Right cardiac atrium (tissue), 5 donors: ENCODE results near the gene ADGB. TPM values are rescaled to one million over a fixed set of nuclear protein-coding genes. Genes with fewer than 3 reads are reported as not detected.
"Not testable (repeated sequence)": the region's sequence is repeated elsewhere in the genome, so short reads cannot be mapped to it uniquely, and the experiment has no call there.

Experiments used
- ATAC-seq, 2 donors: fragments of 200-7000 bp; cut with Tn5 transposase; one replicate each; pipeline versions ENCODE4 v1.8.0 to v1.9.1; 2020; ENCODE audit warnings: moderate library complexity in 2 of 2, mild to moderate bottlenecking in 1 of 2
- DNase-seq, 3 donors: peaks; one replicate each; pipeline ENCODE4 v3.0.0-alpha.2; 2020
- H3K27ac ChIP-seq: one replicate; pipeline ENCODE4 v1.5.1; 2013; ENCODE audit warnings: mild to moderate bottlenecking, low read length, control low read depth, moderate library complexity
- H3K27me3 ChIP-seq: one replicate; pipeline ENCODE4 v1.6.1; 2013; ENCODE audit not compliant: control insufficient read depth, insufficient read depth
- H3K4me1 ChIP-seq: one replicate; pipeline ENCODE4 v1.6.1; 2013; ENCODE audit warnings: low read length; ENCODE audit not compliant: control insufficient read depth, insufficient read depth
- H3K4me3 ChIP-seq: one replicate; pipeline ENCODE4 v1.5.1; 2013; ENCODE audit warnings: low read length, control low read depth
- H3K9me3 ChIP-seq: one replicate; pipeline ENCODE4 v1.6.1; 2013; ENCODE audit warnings: low read length; ENCODE audit not compliant: control insufficient read depth
- WGBS: extraction: QIAGEN DNeasy Blood & Tissue Kit; methylation state at CpG from one replicate; pipeline ENCODE4 v1.1.7; 2013; 5-methylcytosine and 5-hydroxymethylcytosine counted together
- intact Hi-C, 4 donors: fragments of 100-400 bp; cut with DNase I; formaldehyde crosslinking; loops; one replicate each; pipeline versions ENCODE4 v1.11.0 to v1.14.0; 2022 to 2023
- polyA plus RNA-seq: library from polyadenylated mRNA; stranded (reverse); fragments of 200-250 nt; gene quantifications from one replicate; pipeline ENCODE4 v1.2.3, GENCODE V29; 2013
- total RNA-seq, 4 donors: library from RNA; stranded (reverse); fragmentation: NEBNext Ultra II Directional; extraction: Animal tissue kit (Norgen Biotek cat#: 25700); gene quantifications; one replicate each; pipeline ENCODE4 v1.2.1, GENCODE V29; 2021
- donor health status: healthy with polysubstance abuse.
- donor health status: DM: no; HTN: yes; CAD: no.
- donor health status: DM: no; HTN: no; CAD: no.
- donor health status: DM: no; HTN: yes; CAD: no; lungs with severe emphysema.
- donor health status: DM: yes; HTN: yes; CAD: no.

The ADGB gene
- total and polyA plus RNA-seq, 5 donors, result not detected

DNA sequence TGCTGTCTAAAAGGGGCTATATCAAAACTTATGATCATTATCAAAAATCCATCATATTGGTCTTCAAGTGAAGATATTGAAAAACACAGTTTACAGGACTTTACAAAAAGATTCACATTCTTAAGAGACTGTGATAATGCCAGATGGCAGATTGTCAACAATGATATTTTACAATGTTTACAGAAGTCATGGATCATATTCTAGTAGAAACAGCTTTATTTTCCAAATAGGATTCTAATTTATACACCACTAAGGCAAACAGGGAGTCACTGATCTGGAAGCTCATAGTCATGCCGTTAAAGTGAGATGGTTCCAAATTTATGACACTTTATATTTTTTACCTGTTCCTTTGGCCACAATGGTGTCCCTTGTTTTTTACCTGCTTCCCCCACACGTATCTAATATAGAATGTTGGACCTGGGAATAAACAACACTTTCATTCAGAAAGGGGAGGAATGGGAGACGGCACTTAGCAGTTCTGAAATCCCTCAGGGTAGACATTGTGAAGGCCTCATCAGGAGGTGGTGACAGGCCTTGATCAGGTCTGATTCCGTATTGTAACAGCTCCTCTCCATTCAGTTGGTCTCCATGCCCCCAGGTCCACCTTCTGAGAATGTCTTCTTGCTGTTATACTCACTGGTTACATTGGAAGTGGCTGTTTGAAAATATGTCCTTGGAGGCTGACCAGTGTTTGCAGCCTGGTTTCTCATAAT lies 228.6 kb downstream of the ADGB start:
- Histone ChIP-seq H3K9me3 (no peaks in the 10 kb centered on the region), H3K4me3 (no peak overlapping the region), H3K27ac (no peak overlapping the region), H3K4me1 (no peaks in the 10 kb centered on the region), H3K27me3 (no peaks in the 10 kb centered on the region)
- 64% methylated on average over 4 of the region's 4 CpGs for WGBS
- ATAC-seq, result no peak
- DNase-seq, result no peak
- intact Hi-C loops, result no loop called here

GRCh38 chr6:146829792-146830565 lies 231.2 kb downstream of the ADGB start:
- ATAC-seq (no peak), DNase-seq (no peak)
- intact Hi-C loops, result no loop called here
- H3K4me1 ChIP-seq, result no peaks in the 10 kb centered on the region
- H3K27me3 ChIP-seq, result no peaks in the 10 kb centered on the region
- no peaks in the 10 kb centered on the region for H3K9me3 ChIP-seq
- no peak overlapping the region for H3K27ac ChIP-seq
- 98% methylated on average over 1 of the region's 1 CpG for WGBS
- no peak overlapping the region for H3K4me3 ChIP-seq

DNA sequence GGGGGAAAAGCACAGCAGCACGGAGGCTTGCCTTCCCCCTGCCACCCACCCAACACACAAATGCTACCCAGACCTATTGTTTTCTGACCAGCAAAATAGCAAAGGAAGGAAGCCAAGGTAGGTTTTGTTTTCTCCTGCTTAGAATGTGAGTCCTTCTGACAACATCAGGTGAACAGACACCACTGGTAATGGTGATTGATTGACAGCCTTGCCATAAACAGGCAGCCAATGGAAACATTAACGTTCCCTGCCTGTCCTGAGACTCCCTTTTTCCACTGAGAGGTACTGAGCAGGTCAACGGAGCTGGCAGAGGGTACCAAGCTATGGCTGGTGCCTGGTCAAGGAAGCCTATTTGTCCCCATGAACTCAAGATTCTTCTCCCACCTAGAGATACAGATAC lies 234.4 kb downstream of the ADGB start:
- no peak overlapping the region for H3K4me3 ChIP-seq
- no peaks in the 10 kb centered on the region for H3K27me3 ChIP-seq
- no peaks in the 10 kb centered on the region for H3K9me3 ChIP-seq
- no peak for ATAC-seq
- no peak for DNase-seq
- H3K4me1 ChIP-seq, result no peaks in the 10 kb centered on the region
- 73% methylated on average over 3 of the region's 3 CpGs for WGBS
- intact Hi-C loops, result no loop called here
- no peak overlapping the region for H3K27ac ChIP-seq

DNA sequence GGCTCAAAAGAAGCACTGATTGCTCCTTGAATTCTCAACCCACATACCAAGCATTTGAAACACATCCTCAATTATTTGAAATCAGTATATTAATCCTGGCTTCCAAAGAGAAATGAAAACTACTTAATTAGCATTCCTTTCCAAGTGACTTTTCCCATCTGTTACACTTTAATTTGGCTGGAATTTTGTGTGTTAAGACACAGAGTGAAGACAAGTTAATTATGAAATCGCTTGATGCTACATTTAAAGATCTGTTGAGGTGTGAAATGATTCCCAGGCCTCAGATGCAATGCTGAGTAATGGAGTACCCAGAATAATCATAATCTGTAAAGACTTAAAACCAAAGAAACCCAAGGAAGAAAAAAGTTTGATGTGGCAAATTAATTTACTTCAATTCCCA lies 241.4 kb downstream of the ADGB start:
- ATAC-seq, result no peak
- DNase-seq, result no peak
- Histone ChIP-seq H3K9me3 (no peaks in the 10 kb centered on the region), H3K27me3 (no peaks in the 10 kb centered on the region), H3K27ac (no peak overlapping the region), H3K4me3 (no peak overlapping the region), H3K4me1 (no peaks in the 10 kb centered on the region)
- intact Hi-C loops, result no loop called here
- WGBS, result 58% methylated on average over 1 of the region's 1 CpG

GRCh38 chr6:146840641-146841040 lies 241.9 kb downstream of the ADGB start:
- DNase-seq (no peak), ATAC-seq (no peak)
- Histone ChIP-seq H3K27ac (no peak overlapping the region), H3K27me3 (no peaks in the 10 kb centered on the region), H3K4me1 (no peaks in the 10 kb centered on the region), H3K4me3 (no peak overlapping the region), H3K9me3 (no peaks in the 10 kb centered on the region)
- intact Hi-C loops, result no loop called here
- 90% methylated on average over 3 of the region's 3 CpGs for WGBS

GRCh38 chr6:146847426-146847825 lies 248.7 kb downstream of the ADGB start:
- H3K4me1 ChIP-seq, result no peaks in the 10 kb centered on the region
- no peak overlapping the region for H3K27ac ChIP-seq
- H3K9me3 ChIP-seq, result no peaks in the 10 kb centered on the region
- H3K4me3 ChIP-seq, result no peak overlapping the region
- DNase-seq (no peak), ATAC-seq (no peak)
- WGBS, result 26% methylated on average over 1 of the region's 1 CpG
- intact Hi-C loops, result no loop called here
- no peaks in the 10 kb centered on the region for H3K27me3 ChIP-seq

DNA sequence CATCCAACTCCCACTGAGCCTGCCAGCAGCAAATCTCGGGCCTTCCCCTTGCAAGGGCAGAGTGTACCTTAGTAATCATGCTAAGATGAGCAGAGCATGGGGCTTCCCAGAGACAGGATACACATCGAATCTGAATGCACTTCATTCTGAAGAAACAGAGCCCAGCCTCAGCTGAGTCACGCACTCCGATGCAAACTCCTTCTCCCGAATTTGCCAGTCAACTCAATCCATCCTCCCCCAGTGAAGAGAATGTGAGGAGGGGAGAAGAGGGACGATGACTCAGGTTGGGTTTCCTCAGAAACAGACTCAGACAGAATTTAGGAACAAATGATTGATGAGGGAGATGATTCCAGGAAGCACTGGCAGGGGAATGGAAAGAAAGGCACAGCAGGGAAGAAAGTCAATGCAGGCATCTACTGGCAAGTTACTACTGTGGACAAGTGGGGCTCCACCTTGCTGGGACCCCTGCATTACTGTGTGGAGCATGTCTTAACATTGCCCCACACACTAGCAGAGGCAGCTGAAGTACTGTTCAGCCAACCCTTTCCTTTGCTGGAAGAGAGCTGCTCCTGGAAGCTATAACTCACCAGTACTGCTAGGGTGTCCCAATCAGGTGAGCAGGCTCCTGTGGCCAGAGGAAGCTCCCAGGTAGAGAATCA lies 251.6 kb downstream of the ADGB start:
- Histone ChIP-seq H3K27me3 (no peaks in the 10 kb centered on the region), H3K4me3 (no peak overlapping the region), H3K9me3 (no peaks in the 10 kb centered on the region), H3K27ac (no peak overlapping the region), H3K4me1 (no peaks in the 10 kb centered on the region)
- intact Hi-C loops, result loop anchor here in 1 of 4 donors (10.0 kb wide), 1 partner anchor 354 kb away; the partner anchor contains the start of gene STXBP5
- no peak for DNase-seq
- 73% methylated on average over 6 of the region's 6 CpGs for WGBS
- no peak for ATAC-seq

DNA sequence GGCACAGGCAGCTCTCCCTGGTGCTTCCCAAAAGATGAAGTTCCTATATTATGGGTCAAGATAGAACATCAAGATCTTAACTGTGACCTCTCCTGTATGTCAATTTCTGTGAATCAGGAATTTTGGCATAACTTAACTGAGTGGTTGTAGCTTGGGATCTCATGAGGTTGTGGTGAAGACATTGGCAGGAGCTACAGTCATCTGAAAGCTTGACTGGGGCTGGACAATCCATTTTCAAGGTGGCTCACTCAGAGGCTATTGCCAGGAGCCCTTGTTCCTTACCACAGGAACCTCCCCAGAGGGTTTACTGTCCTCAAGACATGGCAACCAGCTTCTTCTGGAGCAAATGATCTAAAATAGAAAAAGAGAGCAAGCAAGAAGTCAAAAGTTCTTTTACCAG lies 252.2 kb downstream of the ADGB start:
- DNase-seq, result no peak
- no peak for ATAC-seq
- Histone ChIP-seq H3K4me1 (no peaks in the 10 kb centered on the region), H3K9me3 (no peaks in the 10 kb centered on the region), H3K27me3 (no peaks in the 10 kb centered on the region), H3K4me3 (no peak overlapping the region), H3K27ac (no peak overlapping the region)
- intact Hi-C loops, result loop anchor here in 1 of 4 donors (10.0 kb wide), 1 partner anchor 354 kb away; the partner anchor contains the start of gene STXBP5

DNA sequence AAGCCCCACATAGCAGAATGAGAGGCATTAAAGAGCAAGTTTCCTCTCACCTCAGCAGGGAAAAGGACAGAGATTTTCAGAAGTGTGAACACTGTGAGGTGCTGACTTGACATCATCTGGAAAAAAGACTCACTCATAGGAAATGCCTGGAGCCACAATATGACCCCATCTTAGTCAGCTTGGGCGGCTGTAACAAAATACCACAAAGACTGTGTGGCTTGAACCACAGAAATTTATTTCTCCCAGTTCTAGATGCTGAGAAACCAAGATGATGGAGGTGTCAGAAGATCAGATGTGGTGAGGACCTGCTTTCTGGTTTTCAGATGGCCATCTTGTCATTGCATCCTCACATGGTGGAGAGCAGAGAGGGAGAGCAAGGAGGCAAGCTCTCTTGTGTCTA lies 253.1 kb downstream of the ADGB start:
- no peak for ATAC-seq
- H3K27me3 ChIP-seq, result no peaks in the 10 kb centered on the region
- no peaks in the 10 kb centered on the region for H3K4me1 ChIP-seq
- H3K9me3 ChIP-seq, result no peaks in the 10 kb centered on the region
- H3K4me3 ChIP-seq, result no peak overlapping the region
- H3K27ac ChIP-seq, result no peak overlapping the region
- WGBS, result 75% methylated on average over 1 of the region's 1 CpG
- intact Hi-C loops, result loop anchor here in 1 of 4 donors (10.0 kb wide), 1 partner anchor 353 kb away; the partner anchor contains the start of gene STXBP5
- DNase-seq, result no peak

GRCh38 chr6:146854521-146855255 lies 255.9 kb downstream of the ADGB start:
- 77% methylated on average over 6 of the region's 6 CpGs for WGBS
- not testable (repeated sequence) for H3K9me3 ChIP-seq, H3K4me3 ChIP-seq, H3K27me3 ChIP-seq, H3K27ac ChIP-seq, DNase-seq, ATAC-seq, H3K4me1 ChIP-seq
- intact Hi-C loops, result loop anchor here (5.0 to 10.0 kb wide), 3 partner anchors 350 to 433 kb away; partner anchors contain the start of gene STXBP5 (in 1 of the 4)
